Measurements from ENCODE around the gene PARP8. TPM values are rescaled to one million over a fixed set of nuclear protein-coding genes. Genes with fewer than 3 reads are reported as not detected.

The PARP8 gene
- total and polyA plus RNA-seq, 2 of the 8 experiments (the other 6 are each of a cell fraction or from before 2014, with no cell fraction given) = 16.6 to 30.6 TPM

DNA sequence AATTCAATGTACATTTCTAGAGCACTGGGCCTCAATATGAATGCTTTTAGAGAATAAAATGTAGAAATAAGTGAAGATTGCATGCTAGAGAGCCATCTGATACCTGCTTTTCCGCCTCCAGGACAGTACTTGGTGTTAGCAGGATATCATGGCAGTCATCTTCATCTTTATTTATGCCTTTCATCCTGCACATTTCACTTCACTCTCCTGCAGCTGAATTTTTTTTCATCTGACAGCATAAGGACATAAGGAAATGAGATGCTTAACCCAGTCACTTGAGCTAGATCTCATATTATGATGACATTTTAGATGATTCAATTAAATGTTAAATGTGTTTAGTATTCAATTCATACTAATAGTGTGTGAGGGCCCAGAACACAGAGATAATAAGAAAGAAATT is 162.6 kb downstream of the PARP8 start:
- POLR2A ChIA-PET (ENCODE audit: partially characterized antibody) = interaction anchor here (0.6 kb wide), 1 partner anchor 77 kb away, joined by 4 read pairs; no protein-coding TSS in a partner anchor
- no peak for TF ChIP-seq RFX5 (IDR thresholded peaks at IDR 0.05; ENCODE audit: borderline replicate concordance, low read depth, low read length)
- no peak for TF ChIP-seq RNF2 (IDR thresholded peaks at IDR 0.05; ENCODE audit: borderline replicate concordance, low read depth, low read length, missing control alignments, poor library complexity, severe bottlenecking)
- no peak for TF ChIP-seq RBBP5 (IDR thresholded peaks at IDR 0.05; ENCODE audit: borderline replicate concordance, low read depth, low read length)
- TF ChIP-seq EGR1 (IDR thresholded peaks at IDR 0.05; ENCODE audit: borderline replicate concordance, low read depth, low read length) = no peak
- no peak for TF ChIP-seq YY1 (IDR thresholded peaks at IDR 0.05; ENCODE audit: low read depth, low read length)
- no peak for TF ChIP-seq NRF1 (IDR thresholded peaks at IDR 0.05; ENCODE audit: low read depth, low read length)
- TF ChIP-seq SIRT6 (IDR thresholded peaks at IDR 0.05; ENCODE audit: low read length) = no peak
- no peak for TF ChIP-seq CREB1 (IDR thresholded peaks at IDR 0.05)
- TF ChIP-seq SAP30 (IDR thresholded peaks at IDR 0.05; ENCODE audit: insufficient read depth, insufficient replicate concordance, low read length) = no peak
- no peak for TF ChIP-seq MAFK (IDR thresholded peaks at IDR 0.05; ENCODE audit: low read depth, low read length)
- no peak for TF ChIP-seq SIN3A (conservative IDR thresholded peaks at IDR 0.05 in 1 of 2, IDR thresholded peaks at IDR 0.05 in 1 of 2; ENCODE audit: low read depth in 1 of 2, low read length in 2 of 2)
- TF ChIP-seq TAF7 (optimal IDR thresholded peaks at IDR 0.05; ENCODE audit: borderline replicate concordance, low read depth, low read length) = no peak
- TF ChIP-seq CTBP2 (IDR thresholded peaks at IDR 0.05; ENCODE audit: borderline replicate concordance, insufficient read depth, insufficient read length, low read length) = no peak
- TF ChIP-seq GTF2F1 (IDR thresholded peaks at IDR 0.05; ENCODE audit: borderline replicate concordance, low read depth, low read length) = no peak

More for the DNA sequence above, 162.6 kb downstream of the PARP8 start:
- H2BK15ac ChIP-seq (ENCODE audit: low read length) = no peak overlapping the region
- H4K20me1 ChIP-seq (replicated peaks in 1 of 2; ENCODE audit: control insufficient read depth in 1 of 2, insufficient read depth in 2 of 2, low read length in 2 of 2) = no peaks in the 10 kb centered on the region
- H2BK12ac ChIP-seq (ENCODE audit: low read depth, low read length) = no peak overlapping the region
- H3K23me2 ChIP-seq (ENCODE audit: low read depth, low read length) = no peaks in the 10 kb centered on the region
- WGBS, 2 experiments (ENCODE audit: extremely low coverage in 1 of 2, insufficient coverage in 1 of 2, insufficient read length in 1 of 2, insufficient replicate concordance in 2 of 2, low coverage in 1 of 2, low lambda C conversion rate in 2 of 2, missing lambda C conversion rate in 1 of 2) = 76% methylated on average over 1 of the region's 1 CpG; no CpG with 5 or more reads in 1 of the 2 experiments
- H3K36me3 ChIP-seq (ENCODE audit: control insufficient read depth in 2 of 4, insufficient read depth in 4 of 4, low read length in 3 of 4) = peaks cover 0 to 15% (median 8%) of the 10 kb centered on the region in 4 experiments; a peak in 4 of 8 replicates
- no peak overlapping the region for H3K23ac ChIP-seq (ENCODE audit: insufficient read length)
- no peak overlapping the region for H2BK5ac ChIP-seq (ENCODE audit: low read depth, low read length)
- H3K79me2 ChIP-seq (ENCODE audit: control insufficient read depth in 1 of 2, insufficient read depth in 2 of 2, low read length in 2 of 2) = no peaks in the 10 kb centered on the region
- no peak overlapping the region for H3K4me2 ChIP-seq (ENCODE audit: insufficient read depth in 1 of 2, low read depth in 2 of 2, low read length in 2 of 2)
- H3K4ac ChIP-seq (replicated peaks; ENCODE audit: insufficient read length, low read depth, low read length) = no peak overlapping the region
- no peak overlapping the region for H2BK120ac ChIP-seq (replicated peaks; ENCODE audit: low read depth, low read length)
- no peak overlapping the region for H3K27ac ChIP-seq (ENCODE audit: low read depth, low read length)
- no peak overlapping the region for H3K18ac ChIP-seq (ENCODE audit: extremely low read depth, low read length)
- no peaks in the 10 kb centered on the region for H3K79me1 ChIP-seq (ENCODE audit: low read depth, low read length)
- H3K9me3 ChIP-seq (ENCODE audit: insufficient read depth in 2 of 2, low read depth in 1 of 2, low read length in 1 of 2) = no peaks in the 10 kb centered on the region
- no peak overlapping the region for H3K56ac ChIP-seq (replicated peaks; ENCODE audit: insufficient read length, low read depth, low read length)
- H3K9ac ChIP-seq (replicated peaks in 1 of 4; ENCODE audit: extremely low read depth in 1 of 4, low read depth in 3 of 4, low read length in 3 of 4) = no peak overlapping the region
- H3K14ac ChIP-seq (ENCODE audit: insufficient read length) = no peak overlapping the region
- no peak for DNase-seq (ENCODE audit: low read depth in 1 of 2, low spot score in 2 of 2)
- H3K27me3 ChIP-seq (replicated peaks in 1 of 4; ENCODE audit: control insufficient read depth in 3 of 4, extremely low read depth in 1 of 4, insufficient read depth in 3 of 4, low read length in 3 of 4) = peaks cover 0 to 2% (median 0%) of the 10 kb centered on the region in 4 experiments; a peak in 1 of 7 replicates
- H3K4me3 ChIP-seq (ENCODE audit: extremely low read depth in 1 of 4, insufficient read depth in 2 of 4, low read depth in 3 of 4, low read length in 4 of 4) = no peak overlapping the region
- no peak overlapping the region for H4K5ac ChIP-seq (ENCODE audit: insufficient read length, low read depth, low read length)
- no peak overlapping the region for H2AFZ ChIP-seq (ENCODE audit: low read length)
- no peak overlapping the region for H2BK20ac ChIP-seq (ENCODE audit: low read length)
- no peak overlapping the region for H4K91ac ChIP-seq (replicated peaks; ENCODE audit: insufficient read length, low read length)
- no peaks in the 10 kb centered on the region for H3K4me1 ChIP-seq (replicated peaks in 1 of 4; ENCODE audit: control insufficient read depth in 3 of 4, insufficient read depth in 4 of 4, low read length in 3 of 4)
- CTCF ChIA-PET (ENCODE audit: partially characterized antibody) = no interaction called here
- FAIRE-seq = no peak
- H2AK5ac ChIP-seq (ENCODE audit: low read depth, low read length) = no peak overlapping the region
- H4K8ac ChIP-seq (ENCODE audit: extremely low read depth, insufficient read depth, low read length) = no peak overlapping the region

All from H1 (cell line).